Body of pancreas (tissue), 4 donors: ENCODE data around the gene NKD2.

Source experiments
- POLR2A ChIP-seq, 3 donors: fragments of 450-650 bp; IDR thresholded peaks; one replicate each; pipeline ENCODE4 v1.6.1; 2016; ENCODE audit warnings: antibody characterized with exemption in 3 of 3, mild to moderate bottlenecking in 2 of 3
- TF ChIP-seq, protein P1 (sequence below), 7 experiments: fragments of 450-650 bp in 4 of 7; fragments of 200-600 bp in 3 of 7; sonication (generic) in 3 of 7; IDR thresholded peaks; one replicate each; pipeline ENCODE4 v1.5.1; 2016 to 2019; ENCODE audit warnings: antibody characterized with exemption in 7 of 7

DNA sequence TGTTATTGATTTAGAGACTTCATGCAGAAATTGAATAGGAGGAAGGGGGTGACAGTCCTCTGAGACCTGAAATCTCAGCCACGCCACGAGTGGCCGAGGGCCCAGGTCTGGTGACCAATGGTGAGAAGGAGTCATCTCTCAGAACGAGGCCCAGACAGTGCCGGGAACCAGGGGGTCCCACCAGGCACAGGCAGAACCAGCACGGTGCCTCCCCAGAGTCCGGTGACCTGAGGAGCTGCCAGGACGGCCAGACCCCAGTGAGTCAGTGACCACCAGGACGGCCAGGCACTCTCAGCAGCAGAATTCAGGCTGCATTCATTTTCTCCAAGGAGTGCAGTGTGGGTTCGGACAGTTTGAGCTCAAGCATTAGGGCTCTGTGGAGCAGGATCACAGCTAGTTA, 43.8 kb upstream of the NKD2 start:
- TF ChIP-seq, protein P1, sequence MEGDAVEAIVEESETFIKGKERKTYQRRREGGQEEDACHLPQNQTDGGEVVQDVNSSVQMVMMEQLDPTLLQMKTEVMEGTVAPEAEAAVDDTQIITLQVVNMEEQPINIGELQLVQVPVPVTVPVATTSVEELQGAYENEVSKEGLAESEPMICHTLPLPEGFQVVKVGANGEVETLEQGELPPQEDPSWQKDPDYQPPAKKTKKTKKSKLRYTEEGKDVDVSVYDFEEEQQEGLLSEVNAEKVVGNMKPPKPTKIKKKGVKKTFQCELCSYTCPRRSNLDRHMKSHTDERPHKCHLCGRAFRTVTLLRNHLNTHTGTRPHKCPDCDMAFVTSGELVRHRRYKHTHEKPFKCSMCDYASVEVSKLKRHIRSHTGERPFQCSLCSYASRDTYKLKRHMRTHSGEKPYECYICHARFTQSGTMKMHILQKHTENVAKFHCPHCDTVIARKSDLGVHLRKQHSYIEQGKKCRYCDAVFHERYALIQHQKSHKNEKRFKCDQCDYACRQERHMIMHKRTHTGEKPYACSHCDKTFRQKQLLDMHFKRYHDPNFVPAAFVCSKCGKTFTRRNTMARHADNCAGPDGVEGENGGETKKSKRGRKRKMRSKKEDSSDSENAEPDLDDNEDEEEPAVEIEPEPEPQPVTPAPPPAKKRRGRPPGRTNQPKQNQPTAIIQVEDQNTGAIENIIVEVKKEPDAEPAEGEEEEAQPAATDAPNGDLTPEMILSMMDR (IDR thresholded peaks at IDR 0.05) = no peak
- TF ChIP-seq POLR2A (IDR thresholded peaks at IDR 0.05) = no peak
